Sigmoid colon (tissue), 4 donors: ENCODE results near the gene SMIM14.

Experiments
- POLR2A ChIP-seq, 2 donors: fragments of 450-650 bp; IDR thresholded peaks; one replicate each; pipeline ENCODE4 v1.6.1; 2016; ENCODE audit warnings: antibody characterized with exemption in 2 of 2, mild to moderate bottlenecking in 2 of 2, moderate library complexity in 2 of 2
- POLR2AphosphoS5 ChIP-seq, 4 donors: sonication (generic); formaldehyde crosslinking; IDR thresholded peaks; one replicate each; pipeline ENCODE4 v1.6.1; 2017; ENCODE audit warnings: antibody characterized with exemption in 4 of 4
- TF ChIP-seq, protein P1 (sequence below), 4 experiments: fragments of 450-650 bp in 3 of 4; fragments of 200-600 bp in 1 of 4; IDR thresholded peaks; one replicate each; pipeline ENCODE4 v1.5.1; 2016 to 2019; ENCODE audit warnings: antibody characterized with exemption in 4 of 4, mild to moderate bottlenecking in 3 of 4, moderate library complexity in 2 of 4

DNA sequence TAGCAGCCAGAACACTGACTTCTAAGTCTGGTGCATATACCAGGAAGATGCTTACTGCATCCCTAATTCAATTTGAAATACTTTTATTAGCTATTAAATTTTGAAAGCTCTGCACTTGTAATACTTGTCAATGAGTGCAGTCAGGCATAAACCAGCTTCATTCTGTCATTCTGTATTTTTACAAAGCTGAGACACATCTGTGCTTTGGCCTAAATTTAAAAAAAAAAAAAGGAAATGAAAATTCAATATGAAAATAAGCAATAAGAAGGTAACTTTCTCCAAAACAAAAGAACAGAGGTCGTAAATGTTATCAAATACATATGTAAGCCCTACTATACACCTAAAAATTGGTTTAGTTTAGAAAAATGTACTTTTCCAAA, 7.0 kb downstream of the SMIM14 start:
- TF ChIP-seq, protein P1, sequence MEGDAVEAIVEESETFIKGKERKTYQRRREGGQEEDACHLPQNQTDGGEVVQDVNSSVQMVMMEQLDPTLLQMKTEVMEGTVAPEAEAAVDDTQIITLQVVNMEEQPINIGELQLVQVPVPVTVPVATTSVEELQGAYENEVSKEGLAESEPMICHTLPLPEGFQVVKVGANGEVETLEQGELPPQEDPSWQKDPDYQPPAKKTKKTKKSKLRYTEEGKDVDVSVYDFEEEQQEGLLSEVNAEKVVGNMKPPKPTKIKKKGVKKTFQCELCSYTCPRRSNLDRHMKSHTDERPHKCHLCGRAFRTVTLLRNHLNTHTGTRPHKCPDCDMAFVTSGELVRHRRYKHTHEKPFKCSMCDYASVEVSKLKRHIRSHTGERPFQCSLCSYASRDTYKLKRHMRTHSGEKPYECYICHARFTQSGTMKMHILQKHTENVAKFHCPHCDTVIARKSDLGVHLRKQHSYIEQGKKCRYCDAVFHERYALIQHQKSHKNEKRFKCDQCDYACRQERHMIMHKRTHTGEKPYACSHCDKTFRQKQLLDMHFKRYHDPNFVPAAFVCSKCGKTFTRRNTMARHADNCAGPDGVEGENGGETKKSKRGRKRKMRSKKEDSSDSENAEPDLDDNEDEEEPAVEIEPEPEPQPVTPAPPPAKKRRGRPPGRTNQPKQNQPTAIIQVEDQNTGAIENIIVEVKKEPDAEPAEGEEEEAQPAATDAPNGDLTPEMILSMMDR (IDR thresholded peaks at IDR 0.05), result no peak
- TF ChIP-seq POLR2A (IDR thresholded peaks at IDR 0.05) (no peak), POLR2AphosphoS5 (IDR thresholded peaks at IDR 0.05) (no peak)
